GM23338 (cell line): Measurements from ENCODE around the gene PIK3IP1. TPM values are rescaled to one million over a fixed set of nuclear protein-coding genes. Genes with fewer than 3 reads are reported as not detected.

Experiments
- ATAC-seq: fragments of 200-7000 bp; cut with Tn5 transposase; 3 replicates; pipeline ENCODE4 v1.9.1; 2020
- DNase-seq: peaks from one replicate; pipeline ENCODE4 v3.0.0-alpha.2; 2015; ENCODE audit warnings: low spot score
- H2AFZ ChIP-seq: fragments of 200-600 bp; sonication (generic); 2 replicates; pipeline ENCODE4 v1.8.0; 2016; ENCODE audit warnings: antibody characterized with exemption, mild to moderate bottlenecking, moderate library complexity
- H3F3A ChIP-seq: fragments of 200-600 bp; sonication (generic); replicated peaks from 2 replicates; pipeline ENCODE4 v1.8.0; 2017; ENCODE audit warnings: antibody characterized with exemption, mixed run types, low read depth
- H3K27ac ChIP-seq: fragments of 200-600 bp; sonication (generic); 2 replicates; pipeline ENCODE4 v1.6.1; 2016; ENCODE audit warnings: low read depth
- H3K27me3 ChIP-seq: fragments of 200-600 bp; sonication (generic); 2 replicates; pipeline ENCODE4 v1.8.0; 2016; ENCODE audit warnings: mild to moderate bottlenecking, mixed run types, moderate library complexity; ENCODE audit not compliant: insufficient read depth
- H3K36me3 ChIP-seq: fragments of 200-600 bp; sonication (generic); 2 replicates; pipeline ENCODE4 v1.8.0; 2016; ENCODE audit warnings: mild to moderate bottlenecking; ENCODE audit not compliant: insufficient read depth
- H3K4me1 ChIP-seq: fragments of 200-600 bp; sonication (generic); 2 replicates; pipeline ENCODE4 v1.8.0; 2016; ENCODE audit warnings: mild to moderate bottlenecking, moderate library complexity; ENCODE audit not compliant: insufficient read depth
- H3K4me2 ChIP-seq: fragments of 200-600 bp; sonication (generic); 2 replicates; pipeline ENCODE4 v1.7.1; 2017; ENCODE audit warnings: mixed run types
- H3K4me3 ChIP-seq: fragments of 200-600 bp; sonication (generic); 2 replicates; pipeline ENCODE4 v1.6.1; 2016; ENCODE audit warnings: mixed run types
- H3K79me2 ChIP-seq: fragments of 200-600 bp; sonication (generic); replicated peaks from 2 replicates; pipeline ENCODE4 v1.8.0; 2017; ENCODE audit warnings: mild to moderate bottlenecking; ENCODE audit not compliant: insufficient read depth
- H3K9me2 ChIP-seq: fragments of 200-600 bp; sonication (generic); 2 replicates; pipeline ENCODE4 v1.8.0; 2017; ENCODE audit not compliant: insufficient read depth
- H4K20me1 ChIP-seq: fragments of 200-600 bp; sonication (generic); replicated peaks from 2 replicates; pipeline ENCODE4 v1.8.0; 2017; ENCODE audit warnings: mild to moderate bottlenecking; ENCODE audit not compliant: insufficient read depth
- H3K27ac Mint-ChIP-seq: 2 replicates; pipeline ENCODE4 v1.8.0; 2020; ENCODE audit warnings: inconsistent platforms, mild to moderate bottlenecking, moderate library complexity, mixed read lengths
- H3K27me3 Mint-ChIP-seq: 3 replicates; pipeline ENCODE4 v1.8.0; 2022; ENCODE audit warnings: low read depth, mild to moderate bottlenecking, moderate library complexity, mixed read lengths, inconsistent platforms; ENCODE audit not compliant: insufficient read depth, poor library complexity
- H3K36me3 Mint-ChIP-seq: 3 replicates; pipeline ENCODE4 v1.8.0; 2021; ENCODE audit warnings: low read depth, mild to moderate bottlenecking, inconsistent platforms, moderate library complexity, mixed read lengths
- H3K4me1 Mint-ChIP-seq: 3 replicates; pipeline ENCODE4 v1.8.0; 2020; ENCODE audit warnings: mild to moderate bottlenecking, inconsistent platforms, mixed read lengths
- H3K4me3 Mint-ChIP-seq: 3 replicates; pipeline ENCODE4 v1.8.0; 2021; ENCODE audit warnings: moderate library complexity, mild to moderate bottlenecking, inconsistent platforms, mixed read lengths
- H3K9me3 Mint-ChIP-seq: 3 replicates; pipeline ENCODE4 v1.8.0; 2020; ENCODE audit warnings: moderate library complexity, mild to moderate bottlenecking, inconsistent platforms, mixed read lengths
- CREB1 ChIP-seq: fragments of 250-450 bp; sonication (Bioruptor Pico); IDR thresholded peaks from 2 replicates; pipeline ENCODE4 v1.5.0; 2020; ENCODE audit warnings: low read depth, mild to moderate bottlenecking, moderate library complexity
- CTCF ChIP-seq, 2 experiments: fragments of 200-600 bp in 1 of 2; sonication (generic) in 1 of 2; conservative IDR thresholded peaks; 2 replicates each; pipeline versions ENCODE4 v1.5.1 to v1.6.1; 2016 to 2017; ENCODE audit warnings: antibody characterized with exemption in 2 of 2, low read depth in 2 of 2, mild to moderate bottlenecking in 2 of 2, moderate library complexity in 1 of 2
- ETS1 ChIP-seq: IDR thresholded peaks from 2 replicates; pipeline ENCODE4 v1.6.1; 2016; ENCODE audit warnings: antibody characterized with exemption
- EZH2 ChIP-seq: fragments of 200-600 bp; sonication (generic); IDR thresholded peaks from one replicate; pipeline ENCODE4 v1.8.0; 2017; ENCODE audit warnings: antibody characterized with exemption, mild to moderate bottlenecking, low read depth; ENCODE audit not compliant: unreplicated experiment
- EZH2phosphoT487 ChIP-seq: fragments of 200-600 bp; sonication (generic); IDR thresholded peaks from one replicate; pipeline ENCODE4 v1.8.1; 2018; ENCODE audit warnings: antibody characterized with exemption; ENCODE audit not compliant: unreplicated experiment
- JUNB ChIP-seq: IDR thresholded peaks from one replicate; pipeline ENCODE4 v1.6.1; 2016; ENCODE audit warnings: antibody characterized with exemption; ENCODE audit not compliant: unreplicated experiment
- NANOG ChIP-seq: IDR thresholded peaks from 2 replicates; pipeline ENCODE4 v1.6.1; 2016; ENCODE audit warnings: antibody characterized with exemption, borderline replicate concordance
- POLR2AphosphoS5 ChIP-seq: IDR thresholded peaks from 2 replicates; pipeline ENCODE4 v1.6.1; 2016; ENCODE audit warnings: antibody characterized with exemption, low read depth
- REST ChIP-seq: IDR thresholded peaks from one replicate; pipeline ENCODE4 v1.6.1; 2018; ENCODE audit warnings: antibody characterized with exemption; ENCODE audit not compliant: unreplicated experiment
- STAT1 ChIP-seq: IDR thresholded peaks from one replicate; pipeline ENCODE4 v1.6.1; 2016; ENCODE audit warnings: antibody characterized with exemption; ENCODE audit not compliant: unreplicated experiment
- ZNF114 ChIP-seq: fragments of 250-450 bp; sonication (Bioruptor Pico); IDR thresholded peaks from 2 replicates; pipeline ENCODE4 v1.5.0; 2020; ENCODE audit warnings: mild to moderate bottlenecking, moderate library complexity
- ZNF331 ChIP-seq: fragments of 250-450 bp; sonication (Bioruptor Pico); IDR thresholded peaks from 2 replicates; pipeline ENCODE4 v1.5.0; 2020; ENCODE audit warnings: low read depth, mild to moderate bottlenecking, moderate library complexity
- polyA plus RNA-seq: library from polyadenylated mRNA; unstranded; fragments of >200 nt; fragmentation: Nextera tagmentation; extraction: Ambion mirVana; gene quantifications from 2 replicates; pipeline ENCODE4 v1.2.1, GENCODE V29; 2016
- total RNA-seq: library from RNA; depleted of rRNA; stranded (reverse); fragments of >200 nt; shearing (Covaris generic); gene quantifications from 2 replicates; pipeline ENCODE4 v1.2.3, GENCODE V29; 2014

The PIK3IP1 gene
- total and polyA plus RNA-seq, 2 experiments from 2014 or later: 1.1 to 2.2 TPM

- no peak for TF ChIP-seq ETS1
Measured at GRCh38 chr22:31329453-31330215, 37.3 kb upstream of the PIK3IP1 start (continued).

- Histone ChIP-seq H3K36me3 (peaks cover 40% of the 10 kb centered on the region), H3K9me2 (no peaks in the 10 kb centered on the region), H3K4me3 (no peak overlapping the region), H3K27ac (no peak overlapping the region), H2AFZ (no peak overlapping the region), H4K20me1 (peaks cover 27% of the 10 kb centered on the region), H3K27me3 (no peaks in the 10 kb centered on the region), H3F3A (no peaks in the 10 kb centered on the region), H3K4me1 (no peaks in the 10 kb centered on the region), H3K79me2 (peaks cover 23% of the 10 kb centered on the region), H3K4me2 (no peak overlapping the region)
- peaks cover 6% of the 10 kb centered on the region for H3K27me3 Mint-ChIP-seq
- DNase-seq: no peak
- H3K4me3 Mint-ChIP-seq: no peak overlapping the region
- TF ChIP-seq EZH2: no peak
- TF ChIP-seq JUNB: no peak
- TF ChIP-seq EZH2phosphoT487: no peak
- no peak for TF ChIP-seq CTCF (conservative IDR thresholded peaks at IDR 0.05; ENCODE audit: low read depth in 2 of 2)
- no peak for TF ChIP-seq ZNF114
- ATAC-seq: no peak; the same call in 2 of the 3 replicates
- no peaks in the 10 kb centered on the region for H3K9me3 Mint-ChIP-seq
- peaks cover 6% of the 10 kb centered on the region; the same call in 2 of the 3 replicates for H3K4me1 Mint-ChIP-seq
- H3K36me3 Mint-ChIP-seq: peaks cover 88% of the 10 kb centered on the region
- 0 out of 2 replicates have a peak overlapping the region, but pooled peaks have one; percentile 26 for H3K27ac Mint-ChIP-seq
Measured at GRCh38 chr22:31329029-31329428, 36.7 kb upstream of the PIK3IP1 start.

GRCh38 chr22:31328544-31328960, 36.3 kb upstream of the PIK3IP1 start:
- Mint-ChIP-seq H3K27ac (no peak overlapping the region), H3K4me3 (no peak overlapping the region), H3K9me3 (no peaks in the 10 kb centered on the region), H3K4me1 (peaks cover 4% of the 10 kb centered on the region; the same call in 2 of the 3 replicates), H3K27me3 (peaks cover 6% of the 10 kb centered on the region), H3K36me3 (peaks cover 83% of the 10 kb centered on the region)
- peaks cover 27% of the 10 kb centered on the region for H4K20me1 ChIP-seq
- no peaks in the 10 kb centered on the region for H3K9me2 ChIP-seq
- no peak overlapping the region for H2AFZ ChIP-seq
- no peak for DNase-seq
- no peaks in the 10 kb centered on the region for H3K4me1 ChIP-seq
- ATAC-seq: no peak
- H3F3A ChIP-seq: no peaks in the 10 kb centered on the region
- no peak overlapping the region for H3K4me2 ChIP-seq
- peaks cover 36% of the 10 kb centered on the region for H3K36me3 ChIP-seq
- no peak overlapping the region for H3K4me3 ChIP-seq
- H3K27ac ChIP-seq: no peak overlapping the region
- no peaks in the 10 kb centered on the region for H3K27me3 ChIP-seq
- peaks cover 23% of the 10 kb centered on the region for H3K79me2 ChIP-seq
- TF ChIP-seq ZNF331 (no peak), REST (no peak), EZH2phosphoT487 (no peak), CREB1 (CRISPR knock-in tag) (no peak), ETS1 (no peak), NANOG (no peak), CTCF (conservative IDR thresholded peaks at IDR 0.05; ENCODE audit: low read depth in 2 of 2) (no peak), STAT1 (no peak), POLR2AphosphoS5 (no peak)
